ENCODE data around the gene RBPJL. TPM values are rescaled to one million over a fixed set of nuclear protein-coding genes. Genes with fewer than 3 reads are reported as not detected.
A peak's percentile ranks its signal among the peaks of the same experiment; 100 is the strongest.

RBPJL gene
- total RNA-seq, 4 donors from 2014 or later = not detected

DNA sequence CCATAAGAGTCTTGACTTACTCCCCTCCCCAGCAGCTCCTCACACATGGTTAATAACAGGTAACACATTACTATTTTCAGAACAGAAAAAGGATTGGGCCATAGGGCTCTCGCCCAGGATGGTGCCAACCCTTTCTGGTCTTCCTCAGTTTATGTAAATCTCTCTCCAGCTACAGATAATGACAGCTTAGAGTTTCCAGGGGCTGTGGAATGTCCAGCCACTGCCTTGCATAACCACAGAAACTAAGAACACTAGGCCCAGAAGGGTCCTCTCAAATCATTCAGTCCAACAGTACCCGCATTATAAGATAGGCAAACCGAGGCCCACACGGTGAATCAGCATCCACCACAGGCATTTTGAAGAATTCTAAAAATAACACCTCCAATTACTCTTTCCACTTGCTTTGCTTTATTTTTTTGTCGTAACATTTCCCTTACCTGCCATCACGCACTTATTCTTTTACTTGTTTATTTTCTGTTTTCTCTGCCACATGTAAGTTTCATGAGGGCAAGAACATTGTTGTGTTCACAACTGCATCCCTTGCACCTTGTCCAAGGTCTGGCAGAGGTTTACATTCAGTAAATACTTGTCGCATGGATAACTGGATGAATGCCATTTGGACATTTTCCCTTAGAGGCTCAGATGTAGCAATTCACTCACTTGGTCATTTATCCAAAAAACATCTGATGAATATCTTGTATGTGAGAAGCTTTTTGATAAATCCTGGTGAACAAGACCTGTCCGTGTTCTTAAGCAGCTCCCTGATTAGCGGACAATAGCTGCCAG is 48.0 kb downstream of the RBPJL start:
- WGBS, 2 donors = 78 to 79% methylated on average over 9 of the region's 9 CpGs
- intact Hi-C loops (cut with DNase I) = no loop called here
- no peak overlapping the region for H3K27ac ChIP-seq

DNA sequence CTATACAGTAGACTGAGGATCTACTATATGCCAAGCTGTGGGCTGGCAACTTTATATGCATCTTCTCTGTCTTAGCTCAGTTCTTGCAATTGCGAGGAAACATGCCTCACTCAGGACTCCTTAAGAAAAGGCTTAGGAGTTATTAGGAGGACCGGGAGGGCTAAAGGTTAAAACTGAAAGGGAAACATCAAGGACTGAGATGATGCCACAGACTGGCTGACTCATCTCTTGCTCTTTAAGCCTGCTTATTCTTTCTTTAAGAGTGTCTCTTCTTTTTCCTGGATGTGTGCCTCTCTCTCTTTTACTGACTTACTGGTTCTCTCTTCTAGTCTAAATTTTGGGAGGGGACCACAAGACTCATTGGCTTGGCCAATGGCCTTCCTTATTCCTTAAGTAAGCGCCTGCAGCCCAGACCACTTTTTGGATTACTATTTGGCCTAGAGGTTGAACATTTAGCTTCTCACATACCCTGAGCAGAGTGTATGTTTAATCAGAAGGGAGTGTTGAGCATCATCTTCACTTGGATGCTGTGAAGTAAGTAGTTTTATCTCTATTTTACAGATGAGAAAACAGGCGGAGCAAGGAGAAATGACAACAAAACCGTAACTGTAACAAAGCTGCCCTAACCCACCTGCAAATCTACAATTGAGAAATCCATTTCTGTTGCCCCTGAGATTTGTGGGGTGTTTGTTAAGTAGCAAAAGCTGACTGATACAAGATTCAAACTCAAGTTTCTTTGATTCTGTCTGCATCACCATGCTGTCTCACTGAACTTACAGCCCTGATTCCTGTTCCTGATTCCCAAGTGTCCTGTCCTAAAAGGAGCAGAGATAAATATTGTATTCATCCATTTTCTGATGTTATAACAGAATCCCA is 48.8 kb downstream of the RBPJL start:
- no peaks in the 10 kb centered on the region for H3K9me3 ChIP-seq
- H3K4me1 ChIP-seq = peaks cover 13 to 33% of the 10 kb centered on the region in 2 donors
- WGBS, 2 donors = 43 to 79% methylated on average over 5 of the region's 5 CpGs
- DNase-seq = no peak
- H3K27ac ChIP-seq = no peak overlapping the region
- no peaks in the 10 kb centered on the region for H3K27me3 ChIP-seq
- intact Hi-C loops (cut with DNase I) = no loop called here
- H3K36me3 ChIP-seq = no peaks in the 10 kb centered on the region
- TF ChIP-seq, protein P1, sequence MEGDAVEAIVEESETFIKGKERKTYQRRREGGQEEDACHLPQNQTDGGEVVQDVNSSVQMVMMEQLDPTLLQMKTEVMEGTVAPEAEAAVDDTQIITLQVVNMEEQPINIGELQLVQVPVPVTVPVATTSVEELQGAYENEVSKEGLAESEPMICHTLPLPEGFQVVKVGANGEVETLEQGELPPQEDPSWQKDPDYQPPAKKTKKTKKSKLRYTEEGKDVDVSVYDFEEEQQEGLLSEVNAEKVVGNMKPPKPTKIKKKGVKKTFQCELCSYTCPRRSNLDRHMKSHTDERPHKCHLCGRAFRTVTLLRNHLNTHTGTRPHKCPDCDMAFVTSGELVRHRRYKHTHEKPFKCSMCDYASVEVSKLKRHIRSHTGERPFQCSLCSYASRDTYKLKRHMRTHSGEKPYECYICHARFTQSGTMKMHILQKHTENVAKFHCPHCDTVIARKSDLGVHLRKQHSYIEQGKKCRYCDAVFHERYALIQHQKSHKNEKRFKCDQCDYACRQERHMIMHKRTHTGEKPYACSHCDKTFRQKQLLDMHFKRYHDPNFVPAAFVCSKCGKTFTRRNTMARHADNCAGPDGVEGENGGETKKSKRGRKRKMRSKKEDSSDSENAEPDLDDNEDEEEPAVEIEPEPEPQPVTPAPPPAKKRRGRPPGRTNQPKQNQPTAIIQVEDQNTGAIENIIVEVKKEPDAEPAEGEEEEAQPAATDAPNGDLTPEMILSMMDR (IDR thresholded peaks at IDR 0.05) = no peak
- no peak for TF ChIP-seq POLR2A (IDR thresholded peaks at IDR 0.05)
- H3K4me3 ChIP-seq (replicated peaks in 1 of 3) = no peak overlapping the region

More for the DNA sequence above, 48.0 kb downstream of the RBPJL start:
- no peaks in the 10 kb centered on the region for H3K27me3 ChIP-seq
- H3K4me3 ChIP-seq (replicated peaks in 1 of 3) = no peak overlapping the region
- TF ChIP-seq, protein P1 (IDR thresholded peaks at IDR 0.05) = no peak
- no peak for TF ChIP-seq POLR2A (IDR thresholded peaks at IDR 0.05)
- H3K4me1 ChIP-seq = peaks cover 13 to 28% of the 10 kb centered on the region in 2 donors
- no peaks in the 10 kb centered on the region for H3K9me3 ChIP-seq
- H3K36me3 ChIP-seq = no peaks in the 10 kb centered on the region
- DNase-seq = no peak

DNA sequence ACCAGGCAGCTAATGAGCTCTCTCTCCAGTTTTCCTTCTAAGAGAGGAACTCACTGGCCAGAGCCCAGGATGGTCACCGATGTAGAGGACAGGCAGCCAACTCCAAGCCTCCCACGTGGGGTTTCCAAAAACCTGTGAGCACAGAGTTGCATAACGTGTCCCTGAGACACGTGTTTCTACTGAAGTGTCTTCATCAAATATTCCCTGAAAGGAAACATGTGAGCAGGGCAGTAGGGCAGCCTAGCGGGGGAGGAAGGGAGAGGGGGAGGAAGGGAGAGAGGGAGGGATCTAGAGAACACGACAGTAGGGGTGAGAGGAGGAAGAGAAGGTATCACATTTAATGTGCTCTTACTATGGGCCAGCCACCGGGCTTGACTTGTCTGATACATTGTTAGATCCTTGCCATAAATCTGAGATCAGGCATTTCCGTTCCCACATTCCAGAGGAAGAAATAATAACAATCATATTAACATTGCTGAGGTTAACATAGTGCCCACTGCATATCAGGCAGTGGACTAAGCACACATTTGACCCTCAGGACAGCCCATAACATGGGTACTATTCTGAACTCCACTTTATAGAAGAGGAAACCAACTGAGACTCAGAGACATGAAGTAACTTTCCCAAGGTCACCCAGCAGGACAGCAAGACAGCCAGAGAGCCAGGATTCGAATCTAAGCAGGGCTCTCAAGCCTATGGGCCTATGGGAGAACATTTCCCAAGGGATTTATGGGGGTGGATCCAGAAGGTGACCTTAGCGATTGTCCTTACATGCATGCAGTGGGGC is 51.8 kb downstream of the RBPJL start:
- peak overlapping the region; percentile 37 to 82 (median 81) for H3K27ac ChIP-seq
- peak; percentile 94 to 95 for DNase-seq
- intact Hi-C loops (cut with DNase I) = no loop called here
- H3K27me3 ChIP-seq = no peaks in the 10 kb centered on the region
- H3K9me3 ChIP-seq = no peaks in the 10 kb centered on the region
- TF ChIP-seq POLR2A (IDR thresholded peaks at IDR 0.05) = peak in 1 of 2 donors; percentile 56
- TF ChIP-seq, protein P1 (IDR thresholded peaks at IDR 0.05) = peak in 1 of 6 experiments; percentile 18
- WGBS, 2 donors = 25 to 35% methylated on average over 10 of the region's 10 CpGs
- no peaks in the 10 kb centered on the region for H3K36me3 ChIP-seq
- no peak overlapping the region for H3K4me3 ChIP-seq (replicated peaks in 1 of 3)
- peaks cover 18 to 40% of the 10 kb centered on the region in 2 donors for H3K4me1 ChIP-seq

DNA sequence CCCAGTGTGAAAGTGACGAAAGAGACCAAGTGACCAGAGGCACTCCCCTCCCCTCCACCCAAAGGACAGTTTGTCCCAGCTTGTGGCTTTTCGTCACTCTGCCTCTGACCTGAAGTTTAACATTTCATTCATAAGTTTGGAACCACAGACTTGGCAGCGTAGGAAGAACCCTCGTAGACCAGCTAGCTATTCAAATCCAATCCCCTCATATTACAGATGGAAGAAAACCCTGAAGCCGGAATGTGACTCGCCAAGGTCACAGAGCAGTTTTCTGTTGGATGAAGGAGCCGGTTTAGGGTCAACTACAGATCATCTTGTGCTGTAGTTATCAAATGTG is 52.4 kb downstream of the RBPJL start:
- TF ChIP-seq, protein P1 (IDR thresholded peaks at IDR 0.05) = no peak
- no peak for TF ChIP-seq POLR2A (IDR thresholded peaks at IDR 0.05)
- Histone ChIP-seq H3K9me3 (no peaks in the 10 kb centered on the region), H3K4me3 (replicated peaks in 1 of 3) (no peak overlapping the region), H3K27ac (peak overlapping the region; percentile 37 to 82 (median 81)), H3K36me3 (no peaks in the 10 kb centered on the region), H3K27me3 (no peaks in the 10 kb centered on the region), H3K4me1 (peaks cover 23 to 44% of the 10 kb centered on the region in 2 donors)
- DNase-seq = no peak
- WGBS, 2 donors = 90 to 91% methylated on average over 7 of the region's 7 CpGs
- intact Hi-C loops (cut with DNase I) = no loop called here

All from thyroid gland (tissue), 4 donors.